Astrocyte of the spinal cord (primary cell): ENCODE data around the gene SLPI.

Experiments
- DNase-seq: peaks from one replicate; pipeline ENCODE4 v3.0.0; 2011; ENCODE audit warnings: low read depth, low spot score
- H3K4me3 ChIP-seq: 2 replicates; pipeline ENCODE4 v1.5.1; 2011; ENCODE audit warnings: low read depth, mild to moderate bottlenecking, low read length, moderate library complexity
- in situ Hi-C: cut with HindIII; loops from 2 replicates; pipeline ENCODE4 v1.10.0; 2017; ENCODE audit warnings: low sequenced_read_pairs
- TF ChIP-seq, protein P1 (sequence below): IDR thresholded peaks from 2 replicates; pipeline ENCODE4 v1.5.1; 2012; ENCODE audit warnings: low read depth, mild to moderate bottlenecking, low read length, inconsistent platforms

The SLPI gene, protein sequence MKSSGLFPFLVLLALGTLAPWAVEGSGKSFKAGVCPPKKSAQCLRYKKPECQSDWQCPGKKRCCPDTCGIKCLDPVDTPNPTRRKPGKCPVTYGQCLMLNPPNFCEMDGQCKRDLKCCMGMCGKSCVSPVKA

DNA sequence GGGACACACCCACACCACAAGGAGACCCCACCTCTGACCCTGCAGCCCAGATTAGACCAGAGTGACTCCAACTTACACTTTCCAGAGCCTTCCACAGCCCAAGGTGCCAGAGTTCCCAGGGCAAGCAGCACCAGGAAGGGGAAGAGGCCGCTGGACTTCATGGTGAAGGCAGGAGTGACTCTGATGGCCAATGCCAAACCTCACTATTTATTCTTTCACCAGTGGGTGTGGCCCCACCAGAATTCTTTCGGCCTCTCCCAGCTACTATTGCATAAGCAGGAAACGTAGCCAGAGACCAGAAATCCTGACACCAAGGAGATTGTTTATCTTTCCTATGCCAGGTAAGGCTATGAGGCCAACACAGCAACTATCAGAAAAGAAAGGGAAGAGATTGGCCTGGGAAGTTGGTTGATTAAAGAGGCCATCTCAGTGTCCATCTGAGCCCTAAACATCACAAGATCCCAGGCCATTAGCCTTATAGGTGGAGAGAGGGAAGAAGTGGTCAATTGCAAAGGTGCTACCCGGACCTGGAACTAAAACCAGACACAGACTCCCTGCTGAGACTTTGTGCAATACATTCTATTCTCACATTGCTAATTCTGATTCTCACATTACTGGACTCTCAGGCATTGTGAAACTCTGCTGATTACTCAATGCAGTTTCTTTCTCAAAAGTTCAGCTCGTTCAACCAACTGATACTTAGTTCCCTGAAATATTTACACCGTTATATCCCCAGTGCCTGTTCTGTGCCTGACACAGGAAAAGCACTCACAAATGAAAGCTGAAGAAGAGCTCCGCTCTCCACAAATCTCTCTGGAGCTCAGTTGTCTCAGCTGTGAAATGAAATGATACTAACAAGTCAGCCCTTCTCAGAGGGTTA is at the start of gene SLPI:
SLPI (minus strand) TSS at position 182 of the 880 bp plus-strand sequence; CDS start at position 161, 21 bp downstream.
- H3K4me3 ChIP-seq, result no peak within 1 kb of the TSS
- peak; percentile 7 for DNase-seq
- TF ChIP-seq, protein P1, sequence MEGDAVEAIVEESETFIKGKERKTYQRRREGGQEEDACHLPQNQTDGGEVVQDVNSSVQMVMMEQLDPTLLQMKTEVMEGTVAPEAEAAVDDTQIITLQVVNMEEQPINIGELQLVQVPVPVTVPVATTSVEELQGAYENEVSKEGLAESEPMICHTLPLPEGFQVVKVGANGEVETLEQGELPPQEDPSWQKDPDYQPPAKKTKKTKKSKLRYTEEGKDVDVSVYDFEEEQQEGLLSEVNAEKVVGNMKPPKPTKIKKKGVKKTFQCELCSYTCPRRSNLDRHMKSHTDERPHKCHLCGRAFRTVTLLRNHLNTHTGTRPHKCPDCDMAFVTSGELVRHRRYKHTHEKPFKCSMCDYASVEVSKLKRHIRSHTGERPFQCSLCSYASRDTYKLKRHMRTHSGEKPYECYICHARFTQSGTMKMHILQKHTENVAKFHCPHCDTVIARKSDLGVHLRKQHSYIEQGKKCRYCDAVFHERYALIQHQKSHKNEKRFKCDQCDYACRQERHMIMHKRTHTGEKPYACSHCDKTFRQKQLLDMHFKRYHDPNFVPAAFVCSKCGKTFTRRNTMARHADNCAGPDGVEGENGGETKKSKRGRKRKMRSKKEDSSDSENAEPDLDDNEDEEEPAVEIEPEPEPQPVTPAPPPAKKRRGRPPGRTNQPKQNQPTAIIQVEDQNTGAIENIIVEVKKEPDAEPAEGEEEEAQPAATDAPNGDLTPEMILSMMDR, result no peak

DNA sequence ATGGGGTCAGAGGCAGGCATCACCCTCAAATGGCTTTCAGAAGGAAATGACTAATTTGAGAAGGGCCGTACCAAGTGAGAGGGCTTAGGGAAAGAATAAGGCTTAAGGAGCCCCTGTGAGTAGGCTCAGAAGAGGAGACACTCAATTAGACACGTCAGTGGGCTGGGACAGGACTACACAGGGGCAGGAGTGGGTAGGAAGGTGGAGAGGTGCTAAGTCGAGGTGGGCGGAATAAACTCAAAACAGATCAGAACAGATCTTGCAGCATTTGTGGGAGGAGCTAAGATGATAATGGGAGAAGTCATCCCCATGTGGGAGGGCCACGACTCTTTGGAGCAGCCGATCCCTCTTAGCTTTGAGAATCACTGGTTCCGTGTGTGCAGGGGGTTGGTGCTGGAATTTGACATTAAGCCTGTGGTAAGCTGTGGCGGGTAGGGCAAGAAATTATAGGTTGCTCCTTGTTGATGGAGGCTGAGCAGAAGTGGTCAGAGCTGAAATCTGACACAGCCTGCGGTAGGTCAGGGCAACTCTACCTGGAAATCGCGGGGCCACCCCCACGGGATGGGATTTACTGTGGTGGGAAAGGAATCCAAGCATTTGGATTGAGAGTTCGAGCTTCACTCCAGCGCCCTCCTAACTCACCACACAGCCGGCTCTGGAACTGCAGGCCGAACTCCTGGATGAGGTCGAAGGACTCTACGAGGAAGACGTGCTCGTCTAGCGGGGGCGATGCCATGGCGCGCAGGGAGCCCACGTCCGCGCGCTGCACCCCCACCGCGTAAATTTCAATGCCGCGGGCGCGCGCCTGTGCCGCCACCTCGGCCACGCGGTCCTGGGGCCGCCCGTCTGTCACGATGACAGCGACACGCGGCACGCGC is 49.5 kb upstream of the SLPI start:
- DNase-seq, result no peak
- no peak overlapping the region for H3K4me3 ChIP-seq
- TF ChIP-seq, protein P1, result no peak
- in situ Hi-C loops, result no loop called here

More for the DNA sequence above, at the start of gene SLPI:
- in situ Hi-C loops, result no loop called here

DNA sequence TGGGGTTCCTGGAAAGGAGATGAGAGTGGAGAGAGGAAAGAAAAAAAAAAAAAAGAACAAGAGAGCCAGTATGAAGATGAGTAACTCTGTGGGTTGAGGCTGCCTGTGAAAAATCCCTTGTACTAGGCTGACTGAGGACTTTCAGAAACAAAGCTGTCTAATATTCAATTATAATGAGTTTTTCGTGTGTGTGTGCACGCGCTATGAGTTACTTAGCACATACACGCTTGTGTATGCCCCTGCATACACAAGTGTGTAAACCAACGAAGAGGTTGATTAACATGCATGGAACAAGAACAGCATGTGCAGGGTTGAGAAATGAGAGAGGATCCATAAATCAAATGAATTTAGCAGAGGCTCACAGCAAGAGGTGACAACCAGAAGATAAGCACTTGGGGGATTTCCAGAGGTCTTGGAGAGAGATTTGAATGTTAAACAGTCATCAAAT is 47.5 kb upstream of the SLPI start:
- TF ChIP-seq, protein P1, result no peak
- in situ Hi-C loops, result no loop called here
- no peak overlapping the region for H3K4me3 ChIP-seq
- DNase-seq, result no peak

DNA sequence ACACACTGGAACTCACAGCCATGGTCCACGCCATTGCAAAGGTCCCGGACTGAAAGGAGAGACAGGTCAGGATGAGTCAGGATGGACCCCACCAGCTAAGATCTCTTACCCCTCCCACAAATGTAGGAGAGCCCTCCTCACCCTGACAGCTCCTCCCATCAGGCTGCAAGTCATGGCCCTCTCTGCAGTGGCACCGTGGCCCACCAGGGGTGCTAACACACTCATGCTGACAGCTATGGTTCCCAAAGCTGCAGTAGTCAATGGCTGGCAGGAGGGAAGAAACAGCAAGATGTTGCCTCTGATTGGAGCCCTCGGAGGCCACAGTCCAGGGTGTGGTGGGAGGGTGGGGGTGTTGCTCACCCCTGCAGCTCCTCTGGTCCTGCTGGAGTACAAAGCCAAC is 46.6 kb upstream of the SLPI start:
- in situ Hi-C loops, result no loop called here
- no peak overlapping the region for H3K4me3 ChIP-seq
- TF ChIP-seq, protein P1, result peak; percentile 44
- DNase-seq, result no peak

DNA sequence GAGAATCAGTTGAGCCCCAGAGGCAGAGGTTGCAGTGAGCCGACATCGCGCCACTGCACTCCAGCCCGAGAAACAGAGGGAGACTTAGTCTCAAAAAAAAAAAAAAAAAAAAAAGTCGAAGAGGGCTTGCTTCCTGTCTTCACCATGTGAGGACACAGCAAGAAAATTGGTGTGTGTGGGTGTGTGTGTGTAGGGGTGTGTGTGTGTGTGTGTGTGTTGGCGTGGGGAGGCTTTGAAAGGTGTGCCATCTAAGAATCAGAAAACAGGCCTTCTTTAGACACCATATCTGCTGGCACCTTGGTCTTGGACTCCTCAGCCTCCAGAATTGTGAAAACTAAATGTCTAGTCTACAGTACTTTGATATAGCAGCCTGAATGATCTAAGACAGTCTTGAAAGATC is 45.4 kb upstream of the SLPI start:
- DNase-seq, result no peak
- H3K4me3 ChIP-seq, result no peak overlapping the region
- in situ Hi-C loops, result no loop called here
- TF ChIP-seq, protein P1, result no peak

DNA sequence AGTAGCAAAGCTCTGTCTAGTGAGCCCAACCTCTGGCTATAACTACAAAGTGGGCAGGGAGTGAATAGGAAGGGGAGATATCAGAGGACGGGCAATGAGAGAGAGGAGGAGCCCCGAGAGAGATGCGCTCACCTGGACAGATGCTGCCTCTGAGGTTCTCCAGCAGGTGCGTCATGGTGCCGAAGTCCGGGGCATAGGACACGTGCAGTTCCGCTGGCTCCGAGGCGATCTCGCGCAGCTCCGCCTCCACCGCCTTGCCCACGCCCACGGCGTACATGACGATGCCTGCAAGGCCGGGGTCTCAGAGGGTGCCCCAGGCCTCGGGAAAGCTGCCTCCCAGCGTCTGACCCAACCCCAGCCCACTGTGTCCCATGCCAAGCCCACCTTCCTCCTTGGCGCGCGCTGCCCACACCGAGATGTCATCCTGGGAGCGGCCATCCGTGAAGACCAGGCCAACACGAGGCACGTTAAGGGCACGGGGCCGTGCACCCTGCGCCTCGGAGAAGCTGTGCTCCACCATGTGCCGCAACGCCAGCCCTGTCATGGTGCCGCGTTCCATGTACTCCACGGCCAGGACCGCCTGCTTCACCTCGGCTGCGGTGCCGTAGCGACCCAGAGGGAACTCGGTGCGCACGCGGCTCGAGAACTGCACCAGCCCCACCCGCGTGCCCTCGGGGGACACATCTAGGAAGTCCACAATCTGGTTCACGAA is 43.6 kb upstream of the SLPI start:
- TF ChIP-seq, protein P1, result no peak
- no peak for DNase-seq
- in situ Hi-C loops, result no loop called here
- H3K4me3 ChIP-seq, result no peak overlapping the region
